Activated CD4-positive, alpha-beta T cell treated with anti-CD3 and anti-CD28 coated beads, Interleukin-2, amount 50 U/mL, for 4 hours (primary cell): ENCODE results near the gene IFI30.
A peak's percentile ranks its signal among the peaks of the same experiment; 100 is the strongest.
"Not testable (repeated sequence)": the region's sequence is repeated elsewhere in the genome, so short reads cannot be mapped to it uniquely, and the experiment has no call there.

Experiments used
- DNase-seq, 2 experiments: peaks; one replicate each; pipeline ENCODE4 v3.0.0-alpha.2; 2020

IFI30 gene

GRCh38 chr19:18203408-18203862 is 29.8 kb downstream of the IFI30 start:
- DNase-seq: peak in 1 of 2 experiments; percentile 32

GRCh38 chr19:18203863-18204393 is 30.3 kb downstream of the IFI30 start, which contains the start of gene RAB3A:
TSS of gene RAB3A (minus strand) at chr19:18204042. CDS start at chr19:18202740, 1,302 bp downstream.
- peak; percentile 99 to 100 for DNase-seq

- peak in 1 of 2 experiments; percentile 17 for DNase-seq
These were observed 31.0 kb downstream of the IFI30 start for GRCh38 chr19:18204394-18205199.

GRCh38 chr19:18205200-18205892 is 31.7 kb downstream of the IFI30 start:
- peak; percentile 48 to 53 for DNase-seq

GRCh38 chr19:18206018-18206417 is 32.4 kb downstream of the IFI30 start:
- no peak for DNase-seq

GRCh38 chr19:18208098-18208951 is 34.7 kb downstream of the IFI30 start:
- peak; percentile 41 to 43 for DNase-seq

GRCh38 chr19:18209912-18210311 is 36.3 kb downstream of the IFI30 start:
- DNase-seq: not testable (repeated sequence)

GRCh38 chr19:18211683-18212082 is 38.1 kb downstream of the IFI30 start:
- DNase-seq: no peak

- no peak for DNase-seq
These were observed 41.3 kb downstream of the IFI30 start for GRCh38 chr19:18214779-18215433.

GRCh38 chr19:18216789-18217188 is 43.2 kb downstream of the IFI30 start:
- no peak for DNase-seq

- DNase-seq: no peak
These were observed 44.5 kb downstream of the IFI30 start for GRCh38 chr19:18218159-18218558.

- DNase-seq: no peak
These were observed 45.0 kb downstream of the IFI30 start for GRCh38 chr19:18218600-18218999.

GRCh38 chr19:18219911-18220631 is 46.5 kb downstream of the IFI30 start:
- no peak for DNase-seq

- DNase-seq: no peak
These were observed 47.1 kb downstream of the IFI30 start for GRCh38 chr19:18220632-18221275.

GRCh38 chr19:18221815-18222725 is 48.5 kb downstream of the IFI30 start:
- no peak for DNase-seq

- no peak for DNase-seq
These were observed 50.4 kb downstream of the IFI30 start for GRCh38 chr19:18223860-18224524.

GRCh38 chr19:18224525-18225354 is 51.1 kb downstream of the IFI30 start:
- DNase-seq: peak; percentile 64 to 68

- no peak for DNase-seq
These were observed 51.7 kb downstream of the IFI30 start for GRCh38 chr19:18225355-18225701.
